Stimulated activated naive CD4-positive, alpha-beta T cell treated with Interleukin-2 at 50 U/mL for 16 hours (primary cell): ENCODE data around the gene RTKN.

Experiments used
- DNase-seq: peaks from one replicate; lab custom pipeline; 2025; lab: John Stamatoyannopoulos, UW

The RTKN gene

DNA sequence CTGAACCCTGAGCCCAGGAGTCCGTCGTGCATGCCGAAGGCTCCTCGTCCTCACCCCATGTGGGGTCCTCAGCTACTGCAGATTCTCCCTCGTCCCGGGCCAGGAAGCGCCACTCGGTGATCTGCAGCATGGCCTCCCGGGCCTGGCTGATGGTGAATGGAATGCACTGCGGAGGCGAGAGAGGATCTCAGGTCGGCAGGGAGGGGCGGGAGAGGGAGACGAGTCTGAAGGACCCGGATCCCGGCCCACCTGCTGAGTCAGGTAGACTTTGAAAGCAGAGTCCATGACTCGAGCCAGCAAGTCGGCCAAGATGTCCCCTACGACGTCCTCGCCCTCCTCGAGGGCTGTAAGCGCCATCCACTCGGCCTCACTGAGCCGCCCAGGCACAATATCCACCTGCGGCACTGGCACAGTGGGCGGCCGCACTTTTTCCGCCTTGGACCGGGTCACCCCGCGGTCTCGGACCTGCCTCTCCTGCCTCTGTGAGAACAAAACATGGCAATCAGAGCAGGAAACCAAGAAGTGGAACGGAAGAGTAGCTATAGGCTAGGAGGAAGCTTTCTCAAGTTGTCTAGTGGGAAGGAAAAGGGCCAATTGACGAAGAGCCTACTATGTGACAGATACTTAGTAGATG, 25.9 kb downstream of the RTKN start:
- DNase-seq, result no peak

DNA sequence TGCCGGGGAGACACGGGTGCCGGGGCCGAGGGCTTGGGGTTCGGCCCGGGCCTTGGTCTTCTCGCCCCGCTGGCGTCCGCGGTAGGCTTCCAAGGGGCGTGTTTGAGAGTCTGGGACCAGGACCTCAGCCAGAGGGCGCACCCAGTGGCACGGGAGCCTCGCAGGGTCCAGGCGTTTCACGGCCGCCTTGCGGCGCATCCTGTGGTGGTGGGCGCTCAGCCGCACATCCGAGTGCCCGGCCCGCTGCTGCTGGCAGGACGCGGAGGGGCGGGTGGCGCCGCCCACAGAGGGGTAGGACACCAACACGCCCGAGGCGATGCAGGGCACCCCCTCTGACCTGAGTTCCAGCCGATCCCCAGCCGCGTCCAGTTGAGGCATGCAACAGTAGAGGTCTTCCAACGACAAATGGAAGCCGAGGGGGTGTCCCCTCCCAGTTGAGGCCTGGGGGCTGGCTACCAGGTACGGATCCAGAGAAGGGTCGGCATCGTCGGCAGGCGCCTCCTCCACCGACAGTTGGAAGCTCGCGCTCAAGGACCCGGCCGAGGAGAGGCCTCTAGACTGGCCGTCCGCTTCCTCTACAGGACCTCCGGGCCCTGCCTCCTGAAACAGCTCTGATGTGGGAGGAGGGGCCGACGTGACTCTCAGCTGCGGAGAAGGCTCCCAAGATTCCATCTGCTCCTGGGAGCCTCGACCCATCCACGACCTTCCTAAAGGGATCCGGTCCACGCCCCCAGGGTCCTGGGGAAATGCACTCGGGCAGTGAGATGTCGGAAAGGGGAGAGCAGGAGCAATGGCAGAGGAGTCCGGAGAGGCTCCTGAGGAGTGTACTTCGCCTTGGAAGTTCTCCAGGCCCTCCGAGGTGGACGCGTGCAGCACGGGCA, 26.6 kb downstream of the RTKN start:
- no peak for DNase-seq

DNA sequence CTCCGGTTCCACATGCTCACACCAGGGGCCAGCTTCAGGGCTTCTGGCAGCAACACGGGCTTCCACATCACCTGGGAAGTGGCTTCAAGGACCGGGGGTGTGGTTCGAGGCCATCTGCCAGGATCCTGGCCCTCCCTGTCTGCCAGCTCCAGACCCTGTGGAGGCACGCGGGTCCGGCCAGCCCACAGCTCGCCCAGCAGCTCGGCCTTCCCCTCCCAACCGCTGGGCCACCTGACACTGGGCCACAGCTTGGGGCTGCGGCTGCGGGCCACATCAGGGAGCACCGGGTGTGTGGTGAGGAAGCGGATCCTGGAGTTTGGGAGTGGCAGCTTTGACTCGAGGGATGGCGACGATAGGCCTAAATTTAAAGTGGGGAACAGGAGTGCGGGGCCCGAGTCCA, 27.3 kb downstream of the RTKN start:
- DNase-seq, result no peak

DNA sequence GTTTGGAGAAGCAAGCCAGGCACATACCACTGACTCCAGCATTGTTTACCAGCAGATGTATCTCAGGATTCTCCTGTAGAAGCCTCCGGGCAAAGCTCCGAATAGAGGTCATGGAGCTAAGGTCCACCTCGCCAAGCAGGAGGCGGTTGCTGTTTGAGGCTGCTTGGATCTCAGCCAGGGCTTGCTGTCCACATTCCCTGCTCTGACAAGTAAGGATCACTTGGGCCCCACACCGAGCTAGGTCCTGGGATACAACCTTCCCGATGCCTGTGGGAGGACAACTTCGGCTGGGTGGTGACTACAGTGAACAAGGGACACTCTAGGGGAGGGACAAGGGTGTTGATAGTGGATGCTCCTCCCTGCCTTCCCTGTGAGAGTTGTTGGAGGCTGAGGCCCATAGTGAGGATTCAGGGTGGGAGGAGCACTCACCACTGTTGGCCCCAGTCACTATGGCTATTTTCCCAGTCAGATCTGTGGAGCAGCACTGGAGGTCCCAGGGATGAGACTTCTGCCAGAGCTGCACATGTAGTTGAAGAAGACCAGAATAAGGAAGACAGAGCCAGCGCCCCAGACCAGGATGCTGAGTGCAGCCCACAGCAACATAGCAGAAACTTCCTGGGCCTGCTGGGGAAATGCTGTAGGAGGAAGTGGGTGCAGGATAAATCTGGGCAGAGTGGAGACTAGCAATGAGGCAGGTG, 28.6 kb downstream of the RTKN start:
- DNase-seq, result no peak

DNA sequence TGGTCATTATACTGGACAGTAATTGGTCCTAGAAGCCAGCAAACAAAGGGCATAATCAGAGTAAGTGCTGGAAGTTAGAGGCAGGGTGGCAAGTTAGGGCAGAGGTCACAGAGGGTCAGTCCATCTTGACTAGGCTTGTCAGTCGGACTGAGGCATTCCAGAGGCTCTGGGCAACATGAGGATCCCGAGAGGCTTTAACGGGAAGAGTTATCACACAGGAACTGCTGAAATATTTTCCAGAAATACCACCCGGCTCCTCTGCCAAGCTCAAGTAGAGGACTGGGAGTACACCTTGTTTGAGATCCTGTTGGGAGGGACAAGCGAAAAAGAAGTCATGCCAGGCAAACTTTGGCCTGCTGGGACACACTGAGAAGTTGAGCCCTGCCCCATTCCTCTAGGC, 34.1 kb downstream of the RTKN start:
- no peak for DNase-seq

DNA sequence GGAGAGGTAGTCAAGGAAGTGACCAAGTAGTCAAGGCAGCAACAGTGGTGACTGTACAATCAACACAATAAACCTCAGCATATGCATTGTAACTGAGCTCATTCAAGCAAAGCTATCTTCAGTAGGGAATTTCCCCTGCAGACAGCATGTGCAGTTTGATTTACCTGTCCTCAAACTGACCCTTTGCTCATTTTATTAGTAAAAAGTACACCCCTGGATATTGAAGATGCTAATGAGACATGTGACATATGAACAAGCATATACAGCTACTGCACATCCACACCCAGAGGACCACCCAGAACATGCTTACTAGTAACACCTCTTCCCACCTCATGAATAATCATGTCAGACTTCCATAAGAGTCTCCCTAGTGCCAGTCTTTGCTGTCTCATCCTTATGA, 35.7 kb downstream of the RTKN start:
- no peak for DNase-seq

DNA sequence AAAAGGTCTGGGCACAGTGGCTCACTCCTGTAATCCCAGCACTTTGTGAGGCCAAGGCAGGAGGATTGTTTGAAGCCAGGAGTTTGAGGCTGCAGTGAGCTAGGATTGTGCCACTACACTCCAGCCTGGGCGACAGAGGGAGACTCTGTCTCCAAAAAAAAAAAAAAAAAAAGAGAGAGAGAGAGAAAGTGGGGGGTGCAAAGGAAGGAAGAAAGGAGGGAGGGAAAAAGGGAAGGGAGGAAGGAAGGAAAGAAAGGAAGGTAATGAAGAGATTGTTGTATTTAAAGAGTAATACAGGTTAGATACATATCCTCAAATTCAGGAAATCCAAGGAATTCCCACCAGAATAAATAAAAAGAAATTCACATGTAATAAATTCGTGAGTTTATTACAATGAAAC, 39.8 kb downstream of the RTKN start:
- no peak for DNase-seq

DNA sequence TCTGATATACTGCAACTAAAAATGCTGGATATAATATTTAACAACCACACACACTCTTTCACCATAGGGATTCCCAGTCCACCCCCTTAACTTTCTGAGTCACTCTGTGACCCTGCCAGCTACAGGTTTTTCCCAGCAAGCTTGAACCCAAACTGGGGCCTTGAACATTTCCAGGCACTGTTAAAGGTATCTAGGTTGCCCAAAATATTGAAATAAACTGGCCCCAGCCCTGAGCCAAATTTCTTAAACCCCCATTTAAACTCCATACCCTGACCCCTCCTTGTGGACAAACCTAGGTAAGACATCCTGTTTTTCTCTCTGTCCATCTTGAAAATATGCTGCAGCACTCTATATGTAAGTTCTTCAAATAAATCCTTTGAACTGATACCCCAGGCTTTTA, 42.0 kb downstream of the RTKN start:
- DNase-seq, result no peak

DNA sequence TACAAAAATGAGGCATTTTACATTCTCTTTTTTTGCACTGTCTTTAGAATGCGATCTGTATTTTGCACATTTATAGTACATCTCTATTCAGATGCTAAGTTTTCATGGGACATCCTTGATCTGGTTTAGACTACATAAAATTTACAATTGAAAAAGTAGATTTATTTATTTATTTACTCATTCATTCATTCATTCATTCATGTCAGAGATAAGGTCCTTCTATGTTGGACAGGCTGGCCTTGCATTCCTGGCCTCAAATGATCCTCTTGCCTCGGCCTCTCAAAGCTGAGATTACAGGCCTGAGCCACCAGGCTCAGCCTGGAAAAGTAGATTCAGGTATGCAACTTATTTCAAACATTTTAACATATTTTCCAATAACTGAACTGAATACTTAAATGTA, 45.6 kb downstream of the RTKN start:
- DNase-seq, result no peak

DNA sequence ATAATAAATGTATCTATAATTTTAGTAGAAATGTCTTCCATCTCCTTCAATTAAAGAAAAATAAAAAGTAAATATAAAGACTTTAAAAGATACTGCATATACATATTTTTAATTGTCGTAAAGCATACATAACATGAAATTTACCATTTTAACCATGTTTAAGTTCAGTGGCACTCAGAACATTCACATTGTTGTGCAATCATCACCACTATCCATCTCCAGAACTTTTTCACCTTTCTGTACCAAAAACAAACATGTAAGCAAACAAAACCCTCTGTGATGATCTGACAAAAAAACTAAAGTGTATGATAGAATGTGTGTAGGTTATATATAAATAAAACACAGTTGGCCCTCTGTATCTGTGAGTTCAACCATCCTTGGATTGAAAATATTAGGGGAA, 48.2 kb downstream of the RTKN start:
- DNase-seq, result no peak

DNA sequence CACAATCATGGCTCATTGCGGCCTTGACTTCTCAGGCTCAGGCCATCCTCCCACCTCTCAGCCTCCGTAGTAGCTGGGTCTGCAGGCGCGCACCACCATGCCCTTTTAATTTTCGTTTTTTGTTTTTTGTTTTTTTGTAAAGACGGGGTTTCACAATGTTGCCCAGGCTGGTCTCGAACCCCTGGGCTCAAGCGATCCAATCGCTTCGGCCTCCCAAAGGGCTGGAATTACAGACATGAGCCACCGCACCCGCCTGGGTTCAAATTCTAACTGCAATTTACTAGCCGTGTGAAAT, 49.3 kb downstream of the RTKN start:
- DNase-seq, result no peak

DNA sequence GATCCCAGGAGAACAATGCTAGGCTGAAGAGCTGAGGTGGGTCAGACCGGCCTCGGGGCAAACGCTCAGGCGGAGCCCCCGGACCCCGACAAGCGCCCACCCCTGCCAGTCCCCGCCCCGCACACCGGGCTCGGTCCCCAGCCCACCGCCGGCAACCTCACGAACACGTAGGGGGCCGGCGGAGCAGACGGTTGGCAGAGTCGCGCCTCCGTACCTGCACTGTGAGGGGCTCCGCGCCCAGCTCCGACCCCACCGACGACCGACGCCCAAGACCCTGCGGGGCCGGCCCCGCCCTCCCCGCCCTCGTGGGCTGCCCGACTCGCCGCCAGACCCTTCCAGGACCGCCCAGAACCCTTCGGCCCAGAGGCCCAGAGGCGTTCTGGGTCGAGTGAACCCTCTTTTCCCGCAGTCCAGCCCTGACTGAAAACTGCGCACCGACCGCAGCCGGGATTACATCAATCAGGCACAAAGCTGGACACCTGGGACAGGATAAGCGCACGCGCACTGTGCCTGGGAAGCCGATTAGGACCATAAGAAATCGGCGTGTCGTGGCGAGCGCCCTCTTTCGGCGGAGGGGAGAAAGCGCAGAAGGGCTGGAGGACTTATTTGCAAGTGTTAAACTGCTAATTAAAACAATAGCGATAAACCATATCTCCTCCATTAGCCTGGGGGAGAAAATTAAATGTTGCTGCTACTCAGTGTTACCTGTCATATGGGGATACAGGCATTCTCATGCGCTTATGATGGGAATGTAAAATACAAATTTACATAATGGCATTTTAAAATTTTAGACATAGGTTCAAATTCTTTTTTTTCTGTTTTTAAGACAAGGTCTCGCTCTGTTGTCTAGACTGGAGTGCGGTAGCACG, 49.9 kb downstream of the RTKN start:
- peak; percentile 91 for DNase-seq

DNA sequence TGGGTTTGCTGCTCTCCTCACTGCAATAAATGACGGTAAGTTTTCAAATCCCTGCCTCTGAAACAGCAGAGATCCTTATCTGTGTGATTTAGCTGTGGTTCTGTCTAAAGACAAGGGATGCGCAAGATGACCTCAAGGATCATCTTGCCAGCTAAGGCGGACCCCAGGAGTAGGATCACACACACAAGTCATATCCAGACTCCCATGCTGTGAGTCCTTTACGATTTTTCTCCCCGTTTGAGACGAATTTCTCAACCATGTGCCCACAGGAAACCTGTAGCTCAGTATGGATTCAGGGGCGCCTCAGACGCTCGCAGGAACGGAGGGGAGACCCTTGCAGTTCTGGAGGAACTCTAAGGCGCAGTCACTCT, 50.5 kb downstream of the RTKN start:
- DNase-seq, result no peak

DNA sequence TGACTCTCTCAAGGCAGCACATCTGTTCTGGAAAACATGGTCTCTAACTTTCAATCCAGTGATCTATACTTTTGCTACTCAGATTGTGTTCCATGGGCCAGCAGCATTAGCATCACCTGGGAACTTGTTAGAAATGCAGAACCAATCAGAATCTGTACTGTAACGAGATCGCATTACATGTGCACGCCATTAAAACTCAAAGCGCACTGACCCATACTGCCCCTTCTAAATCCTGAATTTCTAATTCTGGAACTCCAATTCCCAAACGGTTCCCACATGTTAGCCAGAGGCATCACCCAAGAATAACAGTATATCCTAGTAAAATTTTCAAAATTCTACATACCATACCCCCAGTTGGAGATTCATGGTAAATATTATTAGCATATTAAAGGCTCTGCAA, 51.1 kb downstream of the RTKN start:
- no peak for DNase-seq

DNA sequence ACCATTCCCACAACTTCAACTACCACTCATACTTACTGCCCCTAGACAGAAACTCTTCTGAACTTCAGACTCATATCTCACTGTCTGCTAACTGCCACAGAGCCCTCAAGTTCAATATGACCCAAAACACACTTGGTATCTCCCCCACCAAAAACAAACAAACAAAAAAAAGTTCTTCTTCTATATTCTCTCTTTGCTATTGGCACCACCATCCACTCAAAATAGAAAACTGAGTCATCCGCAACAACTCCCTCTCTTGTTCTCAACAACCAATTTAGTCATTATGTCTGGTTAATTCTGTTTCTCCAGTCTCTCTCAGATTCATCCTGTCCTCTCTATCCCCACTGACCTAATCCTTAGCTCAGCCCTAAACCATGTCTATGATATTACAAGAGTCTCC, 54.4 kb downstream of the RTKN start:
- no peak for DNase-seq

DNA sequence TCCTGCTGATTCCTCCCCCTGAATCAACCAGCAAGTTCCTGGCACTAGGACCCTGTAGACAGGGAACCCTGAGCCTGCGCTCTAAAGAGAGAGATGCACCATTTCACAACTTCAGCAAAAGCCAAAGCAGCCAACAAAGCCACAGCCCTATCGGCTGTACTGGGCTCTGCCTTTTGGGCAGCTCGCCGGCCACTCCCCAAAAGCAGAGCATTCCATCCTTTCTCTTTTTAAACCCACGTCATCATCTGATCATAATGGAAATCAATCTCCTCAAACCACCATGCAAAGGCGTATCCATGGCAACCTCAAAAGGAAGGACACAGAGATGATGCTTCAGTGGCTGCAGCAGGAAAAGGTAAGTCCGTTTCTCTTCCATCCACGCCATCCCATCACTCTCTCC, 56.3 kb downstream of the RTKN start:
- DNase-seq, result no peak

DNA sequence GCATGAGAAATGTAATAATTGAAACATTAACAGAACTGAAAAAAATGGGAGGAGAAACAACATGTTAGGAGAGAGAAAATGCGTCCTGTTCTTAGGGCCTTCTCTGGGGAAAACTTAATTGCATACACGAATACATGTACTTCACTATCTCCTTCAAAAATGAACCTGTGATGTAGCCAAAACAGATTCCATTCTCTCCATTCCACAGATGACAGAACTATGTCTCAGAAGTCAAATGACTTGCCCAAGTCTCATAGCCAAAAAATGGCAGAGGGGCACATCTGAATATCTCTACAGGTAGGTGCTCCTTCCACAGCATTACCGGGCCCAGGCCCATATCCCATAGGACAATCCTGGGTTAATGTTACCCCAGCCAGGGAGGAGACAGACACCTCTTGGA, 57.7 kb downstream of the RTKN start:
- no peak for DNase-seq

DNA sequence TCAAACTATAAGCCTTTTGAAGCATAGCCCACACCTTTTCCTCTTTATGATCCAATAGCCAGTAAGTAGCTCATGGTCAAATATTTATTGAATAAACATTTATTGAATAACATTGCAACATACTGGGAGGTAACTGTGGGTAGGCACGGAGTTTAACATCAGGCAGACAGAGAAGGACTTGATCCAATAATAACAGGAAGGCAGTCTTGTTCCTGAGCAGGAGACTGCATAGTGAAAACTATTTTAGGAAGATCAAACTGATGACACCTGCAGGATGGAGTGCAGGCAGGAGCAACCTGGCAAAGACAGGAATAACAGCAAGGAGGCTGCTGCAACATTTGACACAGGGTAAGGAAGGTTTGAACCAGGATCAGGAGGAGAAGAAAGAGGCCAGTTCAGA, 58.5 kb downstream of the RTKN start:
- DNase-seq, result no peak

DNA sequence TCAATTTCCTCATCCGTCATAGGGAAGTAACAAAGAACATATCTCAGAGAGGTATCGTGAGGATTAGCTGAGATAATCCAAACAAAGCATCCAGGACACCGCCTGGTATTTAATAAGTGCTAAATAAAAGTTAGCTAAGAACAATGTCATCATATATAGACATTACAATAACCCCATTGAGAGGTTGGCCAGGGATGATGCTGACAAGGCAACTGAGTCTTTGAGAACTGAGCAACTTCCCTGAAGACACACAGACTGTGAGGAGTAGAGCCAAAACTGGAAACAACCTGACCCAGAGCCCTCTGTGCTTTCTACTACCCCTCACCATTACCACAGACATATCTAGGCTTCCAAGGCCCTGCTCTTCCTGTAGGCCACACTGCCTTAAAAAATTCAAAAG, 60.0 kb downstream of the RTKN start:
- DNase-seq, result no peak

DNA sequence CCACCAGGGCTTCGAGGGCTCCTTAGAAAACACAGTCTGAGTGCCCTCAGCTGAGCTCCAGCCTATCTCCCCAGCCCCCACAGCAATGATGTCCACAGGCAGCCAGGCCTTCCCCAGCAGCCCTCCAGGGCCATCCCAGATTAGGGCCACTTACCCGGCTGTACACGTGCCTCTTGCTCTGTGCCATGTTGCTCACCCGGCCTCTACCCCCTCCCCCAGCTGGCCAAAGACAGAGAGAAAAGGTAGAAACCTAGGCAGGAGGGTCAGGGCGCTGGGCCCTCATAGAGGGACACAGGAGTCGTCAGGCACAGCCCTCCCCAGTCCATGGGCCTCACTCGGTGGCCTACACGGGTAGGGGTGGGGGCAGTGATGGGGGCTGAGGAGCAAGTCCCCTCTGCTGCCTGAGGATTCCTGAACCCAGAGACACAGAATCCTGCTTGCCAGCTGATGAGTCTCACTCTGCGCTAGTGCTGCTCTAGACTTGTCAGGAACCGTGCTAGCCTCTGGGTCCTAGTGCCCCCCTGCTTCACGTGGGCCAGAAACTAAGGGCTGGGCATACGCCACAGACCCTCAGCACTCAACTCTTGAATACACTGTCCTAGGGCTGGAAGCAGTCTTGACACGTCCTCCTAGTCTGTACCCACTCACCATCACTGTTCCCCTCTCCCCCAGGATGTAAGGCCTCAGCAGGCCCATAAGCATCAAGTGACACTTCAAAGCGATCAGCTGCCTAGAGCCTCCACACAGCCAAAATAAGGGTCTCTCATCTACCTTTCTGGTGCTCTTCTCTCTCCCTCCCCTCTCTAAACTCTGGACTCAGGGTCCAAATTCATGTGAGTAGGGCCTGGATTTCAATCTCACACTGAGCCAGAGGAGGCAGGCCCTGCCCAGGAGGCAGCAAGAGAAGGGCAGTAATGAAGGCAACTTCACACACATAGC, 61.6 kb downstream of the RTKN start, which contains the start of gene DCTN1:
Gene DCTN1, minus strand, starts transcription at position 461 of the 939 bp plus-strand sequence. Its CDS starts 274 bp downstream, at position 187.
- no peak for DNase-seq

DNA sequence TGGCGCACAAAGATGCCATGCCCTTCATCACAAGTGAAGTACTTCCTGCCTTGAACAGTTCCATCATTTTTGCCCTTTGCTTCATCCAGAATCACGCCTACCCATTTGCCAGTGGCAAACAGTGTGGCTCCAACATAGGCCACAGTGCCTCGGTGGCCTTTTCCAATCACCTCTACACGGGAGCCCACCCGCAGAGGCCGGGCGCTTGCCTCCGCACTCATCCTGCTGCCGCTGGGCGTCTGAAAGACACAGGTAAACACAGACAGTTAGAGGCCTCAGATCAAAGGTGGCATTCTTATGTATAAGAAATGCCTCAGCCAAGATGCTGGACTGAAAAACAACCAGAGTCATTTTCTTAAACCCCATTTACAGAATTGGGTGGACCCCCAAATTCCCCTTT, 63.7 kb downstream of the RTKN start:
- no peak for DNase-seq
